HepG2 (cell line): ENCODE data around the gene GPLD1.

ENCODE experiments used
- CEBPB ChIP-seq: IDR thresholded peaks from 2 replicates; pipeline ENCODE4 v1.6.1; 2011; ENCODE audit warnings: low read depth, low read length, improper control_type of control experiment, borderline replicate concordance
- ELF1 ChIP-seq: sonication (generic); formaldehyde crosslinking; IDR thresholded peaks from 2 replicates; pipeline ENCODE4 v1.4.0; 2020; ENCODE audit warnings: missing genetic modification reagents
- HOXA3 ChIP-seq: sonication (generic); formaldehyde crosslinking; IDR thresholded peaks from 2 replicates; pipeline ENCODE4 v1.5.0; 2020; ENCODE audit warnings: missing genetic modification reagents
- SETDB1 ChIP-seq: sonication (generic); formaldehyde crosslinking; IDR thresholded peaks from 2 replicates; pipeline ENCODE4 v1.5.1; 2020; ENCODE audit warnings: missing genetic modification reagents, mild to moderate bottlenecking, borderline replicate concordance
- TARDBP ChIP-seq: sonication (generic); formaldehyde crosslinking; IDR thresholded peaks from 2 replicates; pipeline ENCODE4 v1.8.0; 2022; ENCODE audit warnings: mild to moderate bottlenecking, missing genetic modification reagents
- TF ChIP-seq, protein P1 (sequence below): sonication (generic); formaldehyde crosslinking; IDR thresholded peaks from 2 replicates; pipeline ENCODE4 v1.5.0; 2020; ENCODE audit warnings: mild to moderate bottlenecking, missing genetic modification reagents, moderate library complexity
- TF ChIP-seq, protein P2 (sequence below): sonication (generic); formaldehyde crosslinking; conservative IDR thresholded peaks from 2 replicates; pipeline ENCODE4 v1.4.0; 2020; ENCODE audit warnings: missing genetic modification reagents
- TF ChIP-seq, protein P3 (sequence below): sonication (generic); formaldehyde crosslinking; IDR thresholded peaks from 2 replicates; pipeline ENCODE4 v1.5.0; 2020; ENCODE audit warnings: missing genetic modification reagents

DNA sequence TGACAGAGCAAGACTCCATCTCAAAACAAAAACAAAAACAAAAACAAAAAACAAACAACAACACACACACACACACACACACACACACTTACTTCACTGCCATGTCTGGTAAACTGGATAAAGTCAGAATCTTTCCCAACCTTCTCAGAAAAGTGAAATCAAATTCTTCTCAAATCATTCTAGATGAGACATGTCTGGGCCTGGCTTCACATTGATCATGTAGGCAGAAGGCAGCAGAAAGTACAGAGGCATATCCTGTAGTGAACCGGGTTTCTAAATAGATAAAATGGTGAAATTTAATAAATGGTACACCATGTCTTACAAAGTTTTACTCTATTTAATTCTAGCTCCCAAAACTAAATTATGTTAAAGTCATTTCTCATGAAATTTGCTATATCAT lies 101.6 kb downstream of the GPLD1 start:
- TF ChIP-seq TARDBP (CRISPR knock-in tag), result no peak
- TF ChIP-seq HOXA3 (CRISPR knock-in tag), result no peak
- TF ChIP-seq, protein P1, sequence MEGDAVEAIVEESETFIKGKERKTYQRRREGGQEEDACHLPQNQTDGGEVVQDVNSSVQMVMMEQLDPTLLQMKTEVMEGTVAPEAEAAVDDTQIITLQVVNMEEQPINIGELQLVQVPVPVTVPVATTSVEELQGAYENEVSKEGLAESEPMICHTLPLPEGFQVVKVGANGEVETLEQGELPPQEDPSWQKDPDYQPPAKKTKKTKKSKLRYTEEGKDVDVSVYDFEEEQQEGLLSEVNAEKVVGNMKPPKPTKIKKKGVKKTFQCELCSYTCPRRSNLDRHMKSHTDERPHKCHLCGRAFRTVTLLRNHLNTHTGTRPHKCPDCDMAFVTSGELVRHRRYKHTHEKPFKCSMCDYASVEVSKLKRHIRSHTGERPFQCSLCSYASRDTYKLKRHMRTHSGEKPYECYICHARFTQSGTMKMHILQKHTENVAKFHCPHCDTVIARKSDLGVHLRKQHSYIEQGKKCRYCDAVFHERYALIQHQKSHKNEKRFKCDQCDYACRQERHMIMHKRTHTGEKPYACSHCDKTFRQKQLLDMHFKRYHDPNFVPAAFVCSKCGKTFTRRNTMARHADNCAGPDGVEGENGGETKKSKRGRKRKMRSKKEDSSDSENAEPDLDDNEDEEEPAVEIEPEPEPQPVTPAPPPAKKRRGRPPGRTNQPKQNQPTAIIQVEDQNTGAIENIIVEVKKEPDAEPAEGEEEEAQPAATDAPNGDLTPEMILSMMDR (CRISPR knock-in tag), result no peak
- TF ChIP-seq, protein P2, sequence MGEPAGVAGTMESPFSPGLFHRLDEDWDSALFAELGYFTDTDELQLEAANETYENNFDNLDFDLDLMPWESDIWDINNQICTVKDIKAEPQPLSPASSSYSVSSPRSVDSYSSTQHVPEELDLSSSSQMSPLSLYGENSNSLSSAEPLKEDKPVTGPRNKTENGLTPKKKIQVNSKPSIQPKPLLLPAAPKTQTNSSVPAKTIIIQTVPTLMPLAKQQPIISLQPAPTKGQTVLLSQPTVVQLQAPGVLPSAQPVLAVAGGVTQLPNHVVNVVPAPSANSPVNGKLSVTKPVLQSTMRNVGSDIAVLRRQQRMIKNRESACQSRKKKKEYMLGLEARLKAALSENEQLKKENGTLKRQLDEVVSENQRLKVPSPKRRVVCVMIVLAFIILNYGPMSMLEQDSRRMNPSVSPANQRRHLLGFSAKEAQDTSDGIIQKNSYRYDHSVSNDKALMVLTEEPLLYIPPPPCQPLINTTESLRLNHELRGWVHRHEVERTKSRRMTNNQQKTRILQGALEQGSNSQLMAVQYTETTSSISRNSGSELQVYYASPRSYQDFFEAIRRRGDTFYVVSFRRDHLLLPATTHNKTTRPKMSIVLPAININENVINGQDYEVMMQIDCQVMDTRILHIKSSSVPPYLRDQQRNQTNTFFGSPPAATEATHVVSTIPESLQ (CRISPR knock-in tag), result no peak
- TF ChIP-seq SETDB1 (CRISPR knock-in tag), result no peak
- TF ChIP-seq, protein P3, sequence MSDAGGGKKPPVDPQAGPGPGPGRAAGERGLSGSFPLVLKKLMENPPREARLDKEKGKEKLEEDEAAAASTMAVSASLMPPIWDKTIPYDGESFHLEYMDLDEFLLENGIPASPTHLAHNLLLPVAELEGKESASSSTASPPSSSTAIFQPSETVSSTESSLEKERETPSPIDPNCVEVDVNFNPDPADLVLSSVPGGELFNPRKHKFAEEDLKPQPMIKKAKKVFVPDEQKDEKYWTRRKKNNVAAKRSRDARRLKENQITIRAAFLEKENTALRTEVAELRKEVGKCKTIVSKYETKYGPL (CRISPR knock-in tag), result no peak
- no peak for TF ChIP-seq ELF1
- no peak for TF ChIP-seq CEBPB
